CD4-positive, alpha-beta memory T cell (primary cell): ENCODE results near the gene NR0B2. TPM values are rescaled to one million over a fixed set of nuclear protein-coding genes. Genes with fewer than 3 reads are reported as not detected.

ENCODE experiments used
- CTCF ChIA-PET: fragments of 350-600 bp; sonication (Branson Sonifier 250); formaldehyde crosslinking; loops from one replicate; lab custom pipeline; 2021; ENCODE audit warnings: inconsistent platforms; ENCODE audit not compliant: partially characterized antibody; lab: Charles Lee
- POLR2A ChIA-PET: fragments of 350-600 bp; sonication (Branson Sonifier 250); formaldehyde crosslinking; loops from one replicate; lab custom pipeline; 2021; ENCODE audit not compliant: partially characterized antibody; lab: Charles Lee
- DNase-seq, 5 donors: peaks; one replicate each; pipeline versions ENCODE4 v3.0.0 to v3.0.0-alpha.2; 2020 to 2022; ENCODE audit warnings: mixed read lengths in 1 of 5
- H3K27ac ChIP-seq: one replicate; pipeline ENCODE4 v1.7.0; 2013; ENCODE audit warnings: low read depth, low read length
- H3K27me3 ChIP-seq: 2 replicates; pipeline ENCODE4 v1.7.0; 2013; ENCODE audit warnings: mild to moderate bottlenecking, low read length, moderate library complexity; ENCODE audit not compliant: insufficient read depth
- H3K36me3 ChIP-seq: 2 replicates; pipeline ENCODE4 v1.7.0; 2013; ENCODE audit warnings: mild to moderate bottlenecking, low read length, moderate library complexity; ENCODE audit not compliant: insufficient read depth
- H3K4me1 ChIP-seq: 2 replicates; pipeline ENCODE4 v1.7.0; 2013; ENCODE audit warnings: mild to moderate bottlenecking, low read length, moderate library complexity; ENCODE audit not compliant: insufficient read depth
- H3K4me3 ChIP-seq, 2 donors: one replicate each; pipeline ENCODE4 v1.7.0; 2013; ENCODE audit warnings: low read length in 2 of 2, mild to moderate bottlenecking in 1 of 2
- H3K9me3 ChIP-seq, 2 donors: one replicate each; pipeline ENCODE4 v1.7.0; 2013; ENCODE audit warnings: low read length in 2 of 2, control low read depth in 1 of 2; ENCODE audit not compliant: control insufficient read depth in 1 of 2
- H3K27ac Mint-ChIP-seq, 7 donors: one replicate each; pipeline ENCODE4 v1.8.0; 2020 to 2021; ENCODE audit warnings: mixed read lengths in 7 of 7, mild to moderate bottlenecking in 6 of 7, inconsistent platforms in 3 of 7, moderate library complexity in 3 of 7
- H3K27me3 Mint-ChIP-seq, 2 donors: one replicate each; pipeline ENCODE4 v1.8.0; 2020 to 2021; ENCODE audit warnings: mixed read lengths in 2 of 2
- H3K36me3 Mint-ChIP-seq, 2 donors: one replicate each; pipeline ENCODE4 v1.8.0; 2020 to 2021; ENCODE audit warnings: mixed read lengths in 2 of 2, inconsistent platforms in 1 of 2, mild to moderate bottlenecking in 1 of 2
- H3K4me1 Mint-ChIP-seq, 4 donors: one replicate each; pipeline ENCODE4 v1.8.0; 2020 to 2021; ENCODE audit warnings: mixed read lengths in 4 of 4, mild to moderate bottlenecking in 1 of 4
- H3K4me3 Mint-ChIP-seq, 8 donors: one replicate each; pipeline ENCODE4 v1.8.0; 2020 to 2021; ENCODE audit warnings: mixed read lengths in 8 of 8, mild to moderate bottlenecking in 7 of 8, moderate library complexity in 6 of 8, inconsistent platforms in 3 of 8
- H3K9me3 Mint-ChIP-seq, 8 donors: one replicate each; pipeline ENCODE4 v1.8.0; 2020 to 2021; ENCODE audit warnings: mixed read lengths in 8 of 8, mild to moderate bottlenecking in 5 of 8, inconsistent platforms in 3 of 8, moderate library complexity in 1 of 8
- intact Hi-C: fragments of 100-400 bp; cut with micrococcal nuclease; formaldehyde crosslinking; loops from one replicate; pipeline ENCODE4 v1.15.1; 2023
- polyA plus RNA-seq, 2 donors: library from polyadenylated mRNA; unstranded; fragments of 300-500 nt; fragmentation: Illumina TruSeq; gene quantifications; one replicate each; pipeline ENCODE4 v1.2.3, GENCODE V29; 2021
- total RNA-seq, 2 experiments: library from RNA; stranded (reverse); gene quantifications; one replicate each; pipeline ENCODE4 v1.2.3, GENCODE V29; 2021

NR0B2 gene
- total and polyA plus RNA-seq, 4 experiments from 2014 or later: not detected

DNA sequence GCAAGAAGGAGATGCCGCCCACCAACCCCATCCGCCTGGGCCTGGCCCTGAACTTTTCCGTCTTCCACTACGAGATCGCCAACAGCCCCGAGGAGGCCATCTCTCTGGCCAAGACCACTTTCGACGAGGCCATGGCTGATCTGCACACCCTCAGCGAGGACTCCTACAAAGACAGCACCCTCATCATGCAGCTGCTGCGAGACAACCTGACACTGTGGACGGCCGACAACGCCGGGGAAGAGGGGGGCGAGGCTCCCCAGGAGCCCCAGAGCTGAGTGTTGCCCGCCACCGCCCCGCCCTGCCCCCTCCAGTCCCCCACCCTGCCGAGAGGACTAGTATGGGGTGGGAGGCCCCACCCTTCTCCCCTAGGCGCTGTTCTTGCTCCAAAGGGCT lies 50.1 kb downstream of the NR0B2 start:
- Histone ChIP-seq H3K27me3 (no peaks in the 10 kb centered on the region), H3K9me3 (no peaks in the 10 kb centered on the region), H3K36me3 (no peaks in the 10 kb centered on the region), H3K4me3 (peak overlapping the region; percentile 63 to 91), H3K27ac (peak overlapping the region; percentile 75), H3K4me1 (peaks cover 30% of the 10 kb centered on the region)
- CTCF ChIA-PET: interaction anchor here (0.6 to 3.0 kb wide), 7 partner anchors 8 to 145 kb away, joined by 5 to 15 read pairs (median 11); no protein-coding TSS in a partner anchor
- peaks cover 8 to 31% (median 23%) of the 10 kb centered on the region in 4 donors for H3K4me1 Mint-ChIP-seq
- peak overlapping the region; percentile 82 to 99 (median 96) for H3K4me3 Mint-ChIP-seq
- peak overlapping the region in 6 of 7 donors; percentile 78 to 97 (median 92) for H3K27ac Mint-ChIP-seq
- no peak for DNase-seq
- no peaks in the 10 kb centered on the region for H3K9me3 Mint-ChIP-seq
- intact Hi-C loops: loop anchor here (2.0 kb wide), 2 partner anchors 53 to 75 kb away; no protein-coding TSS in a partner anchor
- H3K27me3 Mint-ChIP-seq: no peaks in the 10 kb centered on the region
- no peaks in the 10 kb centered on the region for H3K36me3 Mint-ChIP-seq
- POLR2A ChIA-PET: interaction anchor here (2.6 to 4.0 kb wide), 3 partner anchors 30 to 75 kb away, joined by 31 to 34 read pairs (median 31); partner anchors contain the start of genes GPATCH3 and PIGV

DNA sequence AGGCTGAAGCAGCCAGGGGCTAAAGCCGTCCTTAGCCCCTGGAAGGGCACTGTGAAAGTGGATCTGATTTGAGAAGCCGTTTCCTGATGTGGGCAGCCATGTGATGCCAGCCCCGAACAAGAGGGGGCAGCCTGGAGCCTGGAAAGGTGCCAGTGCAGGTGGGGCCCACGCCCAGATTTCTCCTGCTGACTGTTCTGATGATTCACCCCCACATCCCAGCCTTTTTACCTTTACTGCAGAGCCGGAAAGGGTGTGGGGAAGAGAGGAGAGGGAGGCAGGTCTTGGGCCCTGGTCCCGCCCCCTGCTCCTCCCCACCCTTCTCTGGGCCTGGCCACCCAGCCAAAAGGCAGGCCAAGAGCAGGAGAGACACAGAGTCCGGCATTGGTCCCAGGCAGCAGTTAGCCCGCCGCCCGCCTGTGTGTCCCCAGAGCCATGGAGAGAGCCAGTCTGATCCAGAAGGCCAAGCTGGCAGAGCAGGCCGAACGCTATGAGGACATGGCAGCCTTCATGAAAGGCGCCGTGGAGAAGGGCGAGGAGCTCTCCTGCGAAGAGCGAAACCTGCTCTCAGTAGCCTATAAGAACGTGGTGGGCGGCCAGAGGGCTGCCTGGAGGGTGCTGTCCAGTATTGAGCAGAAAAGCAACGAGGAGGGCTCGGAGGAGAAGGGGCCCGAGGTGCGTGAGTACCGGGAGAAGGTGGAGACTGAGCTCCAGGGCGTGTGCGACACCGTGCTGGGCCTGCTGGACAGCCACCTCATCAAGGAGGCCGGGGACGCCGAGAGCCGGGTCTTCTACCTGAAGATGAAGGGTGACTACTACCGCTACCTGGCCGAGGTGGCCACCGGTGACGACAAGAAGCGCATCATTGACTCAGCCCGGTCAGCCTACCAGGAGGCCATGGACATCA lies 50.7 kb downstream of the NR0B2 start, which contains the start of gene SFN:
TSS of gene SFN (plus strand) at position 369 of the 904 bp plus-strand sequence. CDS start at position 433, 64 bp downstream.
- CTCF ChIA-PET: interaction anchor here (0.6 to 1.9 kb wide), 2 partner anchors 42 to 146 kb away, joined by 4 to 5 read pairs; no protein-coding TSS in a partner anchor
- peak within 1 kb of the TSS; percentile 63 to 91 for H3K4me3 ChIP-seq
- H3K27me3 Mint-ChIP-seq: no peaks in the 10 kb centered on the region

DNA sequence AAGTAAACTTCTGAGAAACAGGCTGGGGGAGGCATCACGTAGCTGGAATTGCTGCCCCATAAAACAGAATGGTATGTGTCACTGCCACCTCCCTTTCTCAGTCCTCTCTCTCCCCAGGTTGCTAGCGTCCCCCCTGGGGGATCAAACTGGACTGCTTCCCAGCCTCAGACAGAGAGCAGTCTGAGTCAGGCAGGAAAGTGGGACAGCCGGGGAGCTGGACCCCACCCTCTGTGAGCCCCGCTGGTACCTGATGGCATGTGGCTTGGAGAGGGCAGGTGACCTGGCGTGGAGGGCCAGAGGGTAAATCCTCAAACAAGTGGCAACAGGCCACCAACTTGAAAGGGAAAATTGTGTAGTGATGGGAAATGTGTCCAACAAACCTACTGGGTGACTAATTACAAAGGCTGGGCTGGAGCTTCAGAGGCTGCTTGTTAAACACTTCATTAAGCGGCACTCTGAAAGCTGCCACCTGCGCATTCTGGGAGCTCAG lies 51.8 kb downstream of the NR0B2 start:
- CTCF ChIA-PET: interaction anchor here (0.7 to 4.5 kb wide), 4 partner anchors 16 to 41 kb away, joined by 3 to 25 read pairs (median 4); no protein-coding TSS in a partner anchor
- peak overlapping the region in 5 of 7 donors; percentile 46 to 78 (median 77) for H3K27ac Mint-ChIP-seq
- intact Hi-C loops: no loop called here
- H3K27me3 ChIP-seq: no peaks in the 10 kb centered on the region
- H3K9me3 Mint-ChIP-seq: no peaks in the 10 kb centered on the region
- no peak overlapping the region for H3K4me3 ChIP-seq
- H3K4me1 ChIP-seq: peaks cover 30% of the 10 kb centered on the region
- peak overlapping the region in 3 of 8 donors; percentile 40 to 52 (median 42) for H3K4me3 Mint-ChIP-seq
- H3K4me1 Mint-ChIP-seq: peaks cover 8 to 31% (median 23%) of the 10 kb centered on the region in 4 donors
- H3K36me3 ChIP-seq: peaks cover 8% of the 10 kb centered on the region
- H3K9me3 ChIP-seq: no peaks in the 10 kb centered on the region
- no peaks in the 10 kb centered on the region for H3K27me3 Mint-ChIP-seq
- H3K36me3 Mint-ChIP-seq: peaks cover 3 to 6% of the 10 kb centered on the region in 2 donors
- POLR2A ChIA-PET: interaction anchor here (0.5 kb wide), 1 partner anchor 441 kb away, joined by 4 read pairs; no protein-coding TSS in a partner anchor
- DNase-seq: no peak
- H3K27ac ChIP-seq: no peak overlapping the region

More for the DNA sequence above, 50.7 kb downstream of the NR0B2 start, which contains the start of gene SFN:
- peak; percentile 34 to 67 (median 41) for DNase-seq
- intact Hi-C loops: no loop called here
- POLR2A ChIA-PET: interaction anchor here (0.8 to 4.0 kb wide), 2 partner anchors 27 to 75 kb away, joined by 3 to 31 read pairs; partner anchors contain the start of genes GPN2 and PIGV
- H3K27ac Mint-ChIP-seq: peak within 1 kb of the TSS; percentile 77 to 97 (median 89)
- Histone ChIP-seq H3K4me1 (peaks cover 30% of the 10 kb centered on the region), H3K27ac (peak within 1 kb of the TSS; percentile 75), H3K9me3 (no peaks in the 10 kb centered on the region), H3K27me3 (no peaks in the 10 kb centered on the region), H3K36me3 (peaks cover 3% of the 10 kb centered on the region)
- H3K36me3 Mint-ChIP-seq: no peaks in the 10 kb centered on the region
- peak within 1 kb of the TSS; percentile 93 to 99 (median 96) for H3K4me3 Mint-ChIP-seq
- H3K4me1 Mint-ChIP-seq: peaks cover 8 to 31% (median 23%) of the 10 kb centered on the region in 4 donors
- no peaks in the 10 kb centered on the region for H3K9me3 Mint-ChIP-seq

Other genes starting within 250 kb of the NR0B2 start
- gene ARID1A, start 218.0 kb downstream of the NR0B2 start, total RNA-seq: 100 to 1,000 TPM; 112 to 127 TPM
- 10 to 100 TPM in 1 of 2 donors, 1 to 10 TPM in 1; 4.2 to 30.4 TPM for gene ARID1A, start 218.0 kb downstream of the NR0B2 start, polyA plus RNA-seq
- 10 to 100 TPM; 17.7 to 18.2 TPM for gene PIGV, start 126.0 kb downstream of the NR0B2 start, total RNA-seq
- 10 to 100 TPM in 1 of 2 donors, 1 to 10 TPM in 1; 7.9 to 13.2 TPM for gene PIGV, start 126.0 kb downstream of the NR0B2 start, polyA plus RNA-seq
- 10 to 100 TPM; 54.9 to 56.4 TPM for gene ZDHHC18, start 87.3 kb downstream of the NR0B2 start, total RNA-seq
- gene ZDHHC18, start 87.3 kb downstream of the NR0B2 start, polyA plus RNA-seq: 10 to 100 TPM in 1 of 2 donors, 1 to 10 TPM in 1; 6.2 to 18.1 TPM
- under 1 TPM; 0.76 to 0.83 TPM for gene SFN, start 50.8 kb downstream of the NR0B2 start, total RNA-seq
- not detected for gene SFN, start 50.8 kb downstream of the NR0B2 start, polyA plus RNA-seq
- 10 to 100 TPM; 37.0 to 38.0 TPM for gene GPN2, start 23.7 kb downstream of the NR0B2 start, total RNA-seq
- 10 to 100 TPM; 15.3 to 18.8 TPM for gene GPN2, start 23.7 kb downstream of the NR0B2 start, polyA plus RNA-seq
- 10 to 100 TPM; 25.0 to 26.7 TPM for gene GPATCH3, start 13.5 kb downstream of the NR0B2 start, total RNA-seq
- 10 to 100 TPM; 11.4 to 13.4 TPM for gene GPATCH3, start 13.5 kb downstream of the NR0B2 start, polyA plus RNA-seq
- 10 to 100 TPM; 42.0 to 43.0 TPM for gene NUDC, start 7.8 kb upstream of the NR0B2 start, total RNA-seq
- gene NUDC, start 7.8 kb upstream of the NR0B2 start, polyA plus RNA-seq: 10 to 100 TPM; 83.6 to 98.2 TPM
- 1 to 10 TPM; 2.2 to 2.6 TPM for gene KDF1, start 46.5 kb upstream of the NR0B2 start, total RNA-seq
- 1 to 10 TPM; 4.4 to 4.6 TPM for gene KDF1, start 46.5 kb upstream of the NR0B2 start, polyA plus RNA-seq
- not detected for gene TRNP1, start 79.7 kb upstream of the NR0B2 start, total RNA-seq
- not detected for gene TRNP1, start 79.7 kb upstream of the NR0B2 start, polyA plus RNA-seq
- not detected for gene TENT5B, start 98.9 kb upstream of the NR0B2 start, total RNA-seq
- not detected for gene TENT5B, start 98.9 kb upstream of the NR0B2 start, polyA plus RNA-seq
- 10 to 100 TPM; 11.4 to 13.2 TPM for gene SLC9A1, start 241.2 kb upstream of the NR0B2 start, total RNA-seq
- 10 to 100 TPM in 1 of 2 donors, 1 to 10 TPM in 1; 2.1 to 15.0 TPM for gene SLC9A1, start 241.2 kb upstream of the NR0B2 start, polyA plus RNA-seq